Activated CD4-positive, alpha-beta T cell treated with anti-CD3 and anti-CD28 coated beads for 36 hours (primary cell): ENCODE results near the gene TRPM3. TPM values are rescaled to one million over a fixed set of nuclear protein-coding genes. Genes with fewer than 3 reads are reported as not detected.
A peak's percentile ranks its signal among the peaks of the same experiment; 100 is the strongest.

Source experiments
- ATAC-seq: fragments of 200-7000 bp; cut with Tn5 transposase; one replicate; pipeline ENCODE4 v1.10.0; 2021; ENCODE audit warnings: mild to moderate bottlenecking, moderate library complexity
- CTCF ChIA-PET: fragments of 350-600 bp; sonication (Branson Sonifier 250); formaldehyde crosslinking; loops from one replicate; lab custom pipeline; 2021; ENCODE audit warnings: antibody characterized with exemption; lab: Charles Lee
- POLR2A ChIA-PET: fragments of 350-600 bp; sonication (Branson Sonifier 250); formaldehyde crosslinking; loops from one replicate; lab custom pipeline; 2021; ENCODE audit warnings: antibody characterized with exemption, inconsistent platforms; lab: Charles Lee
- DNase-seq: peaks from one replicate; pipeline ENCODE4 v3.0.0-alpha.2; 2020
- H3K27ac Mint-ChIP-seq: one replicate; pipeline ENCODE4 v1.8.0; 2021; ENCODE audit warnings: mixed read lengths
- H3K27me3 Mint-ChIP-seq: one replicate; pipeline ENCODE4 v1.8.0; 2021; ENCODE audit warnings: mixed read lengths
- H3K36me3 Mint-ChIP-seq: one replicate; pipeline ENCODE4 v1.8.0; 2021; ENCODE audit warnings: low read depth, mixed read lengths
- H3K4me1 Mint-ChIP-seq: one replicate; pipeline ENCODE4 v1.8.0; 2021; ENCODE audit warnings: mixed read lengths
- H3K4me3 Mint-ChIP-seq: one replicate; pipeline ENCODE4 v1.8.0; 2021; ENCODE audit warnings: mild to moderate bottlenecking, moderate library complexity, mixed read lengths
- H3K9me3 Mint-ChIP-seq: one replicate; pipeline ENCODE4 v1.8.0; 2021; ENCODE audit warnings: low read depth, mixed read lengths
- intact Hi-C, 2 experiments: fragments of 100-400 bp; cut with DNase I in 1 of 2; cut with micrococcal nuclease in 1 of 2; formaldehyde crosslinking; loops; one replicate each; pipeline versions ENCODE4 v1.14.2 to v1.15.1; 2022 to 2024; cut with DNase I, micrococcal nuclease
- total RNA-seq, 2 experiments: library from RNA; stranded (reverse); gene quantifications; one replicate each; pipeline ENCODE4 v1.2.3, GENCODE V29; 2021

Gene TRPM3
- total RNA-seq, 2 experiments from 2014 or later: not detected

- ChIA-PET CTCF (interaction anchor here (0.7 kb wide), 1 partner anchor 908 kb away, joined by 3 read pairs; no protein-coding TSS in a partner anchor), POLR2A (no interaction called here)
- H3K27me3 Mint-ChIP-seq: no peaks in the 10 kb centered on the region
- no peaks in the 10 kb centered on the region for H3K36me3 Mint-ChIP-seq
- DNase-seq (no peak), ATAC-seq (no peak)
- no peaks in the 10 kb centered on the region for H3K9me3 Mint-ChIP-seq
- H3K4me3 Mint-ChIP-seq: no peak overlapping the region
- no peak overlapping the region for H3K27ac Mint-ChIP-seq
- intact Hi-C loops: no loop called here
- no peaks in the 10 kb centered on the region for H3K4me1 Mint-ChIP-seq
Measured at GRCh38 chr9:70618784-70619183, 502.6 kb downstream of the TRPM3 start.

GRCh38 chr9:70617033-70617828, 504.2 kb downstream of the TRPM3 start:
- H3K27ac Mint-ChIP-seq: no peak overlapping the region
- no peaks in the 10 kb centered on the region for H3K36me3 Mint-ChIP-seq
- ATAC-seq (no peak), DNase-seq (no peak)
- H3K9me3 Mint-ChIP-seq: no peaks in the 10 kb centered on the region
- intact Hi-C loops: no loop called here
- no peak overlapping the region for H3K4me3 Mint-ChIP-seq
- H3K4me1 Mint-ChIP-seq: no peaks in the 10 kb centered on the region
- no peaks in the 10 kb centered on the region for H3K27me3 Mint-ChIP-seq
- ChIA-PET CTCF (no interaction called here), POLR2A (no interaction called here)

GRCh38 chr9:70616228-70616990, 505.0 kb downstream of the TRPM3 start:
- H3K4me3 Mint-ChIP-seq: no peak overlapping the region
- CTCF ChIA-PET: interaction anchor here (3.5 kb wide), 1 partner anchor 14 kb away, joined by 22 read pairs; no protein-coding TSS in a partner anchor
- H3K27ac Mint-ChIP-seq: no peak overlapping the region
- POLR2A ChIA-PET: no interaction called here
- no peaks in the 10 kb centered on the region for H3K4me1 Mint-ChIP-seq
- ATAC-seq (no peak), DNase-seq (no peak)
- no peaks in the 10 kb centered on the region for H3K36me3 Mint-ChIP-seq
- intact Hi-C loops: no loop called here
- H3K27me3 Mint-ChIP-seq: no peaks in the 10 kb centered on the region
- no peaks in the 10 kb centered on the region for H3K9me3 Mint-ChIP-seq

- H3K9me3 Mint-ChIP-seq: no peaks in the 10 kb centered on the region
Measured at GRCh38 chr9:70615464-70616138, 505.8 kb downstream of the TRPM3 start.

GRCh38 chr9:70614786-70615463, 506.5 kb downstream of the TRPM3 start:
- CTCF ChIA-PET: interaction anchor here (0.6 to 3.5 kb wide), 4 partner anchors 10 to 728 kb away, joined by 3 to 22 read pairs (median 4); no protein-coding TSS in a partner anchor
- intact Hi-C loops: no loop called here
- Mint-ChIP-seq H3K27ac (no peak overlapping the region), H3K9me3 (no peaks in the 10 kb centered on the region), H3K36me3 (no peaks in the 10 kb centered on the region), H3K27me3 (no peaks in the 10 kb centered on the region), H3K4me3 (no peak overlapping the region), H3K4me1 (no peaks in the 10 kb centered on the region)
- DNase-seq (no peak), ATAC-seq (no peak)
- POLR2A ChIA-PET: no interaction called here

More at GRCh38 chr9:70615464-70616138, 505.8 kb downstream of the TRPM3 start:
- no peaks in the 10 kb centered on the region for H3K36me3 Mint-ChIP-seq
- no peak overlapping the region for H3K4me3 Mint-ChIP-seq
- CTCF ChIA-PET: interaction anchor here (0.9 to 3.5 kb wide), 2 partner anchors 13 to 25 kb away, joined by 4 to 22 read pairs; no protein-coding TSS in a partner anchor
- intact Hi-C loops: no loop called here
- no peak overlapping the region for H3K27ac Mint-ChIP-seq
- ATAC-seq (no peak), DNase-seq (no peak)
- no peaks in the 10 kb centered on the region for H3K27me3 Mint-ChIP-seq
- no peaks in the 10 kb centered on the region for H3K4me1 Mint-ChIP-seq
- POLR2A ChIA-PET: no interaction called here

GRCh38 chr9:70613024-70613768, 508.2 kb downstream of the TRPM3 start:
- ChIA-PET POLR2A (no interaction called here), CTCF (interaction anchor here (0.6 to 3.5 kb wide), 6 partner anchors 9 to 499 kb away, joined by 3 to 22 read pairs (median 3); no protein-coding TSS in a partner anchor)
- DNase-seq (no peak), ATAC-seq (no peak)
- Mint-ChIP-seq H3K36me3 (no peaks in the 10 kb centered on the region), H3K4me1 (no peaks in the 10 kb centered on the region), H3K9me3 (no peaks in the 10 kb centered on the region), H3K27ac (no peak overlapping the region), H3K4me3 (no peak overlapping the region), H3K27me3 (no peaks in the 10 kb centered on the region)
- intact Hi-C loops: no loop called here

- CTCF ChIA-PET: interaction anchor here (1.0 kb wide), 1 partner anchor 14 kb away, joined by 3 read pairs; no protein-coding TSS in a partner anchor
- peaks cover 2% of the 10 kb centered on the region for H3K4me1 Mint-ChIP-seq
- H3K27me3 Mint-ChIP-seq: no peaks in the 10 kb centered on the region
- intact Hi-C loops: no loop called here
- POLR2A ChIA-PET: no interaction called here
- H3K36me3 Mint-ChIP-seq: no peaks in the 10 kb centered on the region
- H3K27ac Mint-ChIP-seq: no peak overlapping the region
- ATAC-seq (no peak), DNase-seq (no peak)
- H3K9me3 Mint-ChIP-seq: no peaks in the 10 kb centered on the region
- no peak overlapping the region for H3K4me3 Mint-ChIP-seq
Measured at GRCh38 chr9:70610287-70610644, 511.2 kb downstream of the TRPM3 start.

GRCh38 chr9:70609542-70610286, 511.7 kb downstream of the TRPM3 start:
- Mint-ChIP-seq H3K27ac (no peak overlapping the region), H3K9me3 (no peaks in the 10 kb centered on the region), H3K4me3 (no peak overlapping the region), H3K27me3 (no peaks in the 10 kb centered on the region), H3K4me1 (peaks cover 2% of the 10 kb centered on the region), H3K36me3 (no peaks in the 10 kb centered on the region)
- ChIA-PET CTCF (interaction anchor here (0.9 to 1.0 kb wide), 2 partner anchors 15 to 499 kb away, joined by 3 read pairs; no protein-coding TSS in a partner anchor), POLR2A (no interaction called here)
- intact Hi-C loops: no loop called here
- DNase-seq: no peak
- peak; percentile 42 for ATAC-seq

GRCh38 chr9:70609011-70609410, 512.4 kb downstream of the TRPM3 start:
- no peak for DNase-seq
- Mint-ChIP-seq H3K27me3 (no peaks in the 10 kb centered on the region), H3K4me3 (no peak overlapping the region), H3K9me3 (no peaks in the 10 kb centered on the region), H3K36me3 (no peaks in the 10 kb centered on the region), H3K4me1 (peaks cover 2% of the 10 kb centered on the region), H3K27ac (no peak overlapping the region)
- intact Hi-C loops: no loop called here
- ChIA-PET POLR2A (interaction anchor here (0.6 kb wide), 1 partner anchor 297 kb away, joined by 6 read pairs; no protein-coding TSS in a partner anchor), CTCF (interaction anchor here (0.9 to 1.0 kb wide), 3 partner anchors 15 to 498 kb away, joined by 3 read pairs; no protein-coding TSS in a partner anchor)
- no peak for ATAC-seq

GRCh38 chr9:70607926-70608325, 513.5 kb downstream of the TRPM3 start:
- POLR2A ChIA-PET: no interaction called here
- no peak overlapping the region for H3K4me3 Mint-ChIP-seq
- CTCF ChIA-PET: interaction anchor here (0.7 to 0.9 kb wide), 2 partner anchors 640 to 1520 kb away, joined by 3 to 5 read pairs; no protein-coding TSS in a partner anchor
- ATAC-seq: no peak
- no peaks in the 10 kb centered on the region for H3K27me3 Mint-ChIP-seq
- peaks cover 2% of the 10 kb centered on the region for H3K4me1 Mint-ChIP-seq
- intact Hi-C loops: no loop called here
- no peaks in the 10 kb centered on the region for H3K36me3 Mint-ChIP-seq
- H3K9me3 Mint-ChIP-seq: no peaks in the 10 kb centered on the region
- no peak overlapping the region for H3K27ac Mint-ChIP-seq
- no peak for DNase-seq
